ENCODE results near the gene STPG2. TPM values are rescaled to one million over a fixed set of nuclear protein-coding genes. Genes with fewer than 3 reads are reported as not detected.

Gene STPG2
- total RNA-seq, 1 donor from 2014 or later, result 0.99 TPM

GRCh38 chr4:97531351-97531750 lies 611.9 kb downstream of the STPG2 start:
- H3K36me3 ChIP-seq, result no peaks in the 10 kb centered on the region
- Mint-ChIP-seq H3K36me3 (no peaks in the 10 kb centered on the region), H3K27me3 (ENCODE audit: insufficient read depth, low read depth) (no peaks in the 10 kb centered on the region), H3K4me1 (no peaks in the 10 kb centered on the region), H3K4me3 (no peak overlapping the region), H3K9me3 (peaks cover 13% of the 10 kb centered on the region), H3K27ac (no peak overlapping the region)
- no peak for DNase-seq (ENCODE audit: low spot score)
- no peaks in the 10 kb centered on the region for H3F3A ChIP-seq (ENCODE audit: low read depth)
- TF ChIP-seq EZH2 (IDR thresholded peaks at IDR 0.05) (no peak), CTCF (IDR thresholded peaks at IDR 0.05) (no peak), EZH2phosphoT487 (IDR thresholded peaks at IDR 0.05) (no peak)
- no peak overlapping the region for H2AFZ ChIP-seq (replicated peaks)
- no peaks in the 10 kb centered on the region for H3K9me3 ChIP-seq (ENCODE audit: low read depth)
- H4K20me1 ChIP-seq (ENCODE audit: low read depth), result no peaks in the 10 kb centered on the region
- no peak overlapping the region for H3K9ac ChIP-seq
- no peaks in the 10 kb centered on the region for H3K27me3 ChIP-seq
- no peak overlapping the region for H3K27ac ChIP-seq
- H3K4me3 ChIP-seq, result no peak overlapping the region
- no peaks in the 10 kb centered on the region for H3K79me2 ChIP-seq (ENCODE audit: low read depth)
- no peak overlapping the region for H3K4me2 ChIP-seq
- H3K4me1 ChIP-seq, result peaks cover under 1% of the 10 kb centered on the region

- no peak overlapping the region for H3K4me3 ChIP-seq
- H3F3A ChIP-seq (ENCODE audit: low read depth), result no peaks in the 10 kb centered on the region
- no peak overlapping the region for H2AFZ ChIP-seq (replicated peaks)
- Mint-ChIP-seq H3K36me3 (no peaks in the 10 kb centered on the region), H3K27ac (peak overlapping the region; percentile 69), H3K4me3 (no peak overlapping the region), H3K4me1 (no peaks in the 10 kb centered on the region), H3K27me3 (ENCODE audit: insufficient read depth, low read depth) (no peaks in the 10 kb centered on the region), H3K9me3 (peaks cover 13% of the 10 kb centered on the region)
- no peak for DNase-seq (ENCODE audit: low spot score)
- no peak overlapping the region for H3K9ac ChIP-seq
- no peaks in the 10 kb centered on the region for H4K20me1 ChIP-seq (ENCODE audit: low read depth)
- no peaks in the 10 kb centered on the region for H3K27me3 ChIP-seq
- no peaks in the 10 kb centered on the region for H3K9me3 ChIP-seq (ENCODE audit: low read depth)
- H3K4me2 ChIP-seq, result no peak overlapping the region
- TF ChIP-seq CTCF (IDR thresholded peaks at IDR 0.05), result no peak
- TF ChIP-seq EZH2phosphoT487 (IDR thresholded peaks at IDR 0.05), result no peak
- no peak for TF ChIP-seq EZH2 (IDR thresholded peaks at IDR 0.05)
- no peaks in the 10 kb centered on the region for H3K79me2 ChIP-seq (ENCODE audit: low read depth)
- H3K27ac ChIP-seq, result no peak overlapping the region
- H3K4me1 ChIP-seq, result peaks cover 5% of the 10 kb centered on the region
- H3K36me3 ChIP-seq, result no peaks in the 10 kb centered on the region
Measured at GRCh38 chr4:97530676-97531075, 612.6 kb downstream of the STPG2 start.

GRCh38 chr4:97525236-97525635 lies 618.0 kb downstream of the STPG2 start:
- Histone ChIP-seq H3K9ac (no peak overlapping the region), H3K4me1 (peaks cover 14% of the 10 kb centered on the region), H3K27me3 (no peaks in the 10 kb centered on the region), H3K79me2 (ENCODE audit: low read depth) (no peaks in the 10 kb centered on the region), H3K4me3 (no peak overlapping the region), H3K4me2 (no peak overlapping the region), H3K9me3 (ENCODE audit: low read depth) (no peaks in the 10 kb centered on the region), H3F3A (ENCODE audit: low read depth) (no peaks in the 10 kb centered on the region), H3K36me3 (no peaks in the 10 kb centered on the region), H3K27ac (no peak overlapping the region), H4K20me1 (ENCODE audit: low read depth) (no peaks in the 10 kb centered on the region), H2AFZ (replicated peaks) (no peak overlapping the region)
- Mint-ChIP-seq H3K4me3 (no peak overlapping the region), H3K4me1 (no peaks in the 10 kb centered on the region), H3K36me3 (no peaks in the 10 kb centered on the region), H3K27me3 (ENCODE audit: insufficient read depth, low read depth) (no peaks in the 10 kb centered on the region), H3K27ac (no peak overlapping the region), H3K9me3 (peaks cover 13% of the 10 kb centered on the region)
- TF ChIP-seq EZH2phosphoT487 (IDR thresholded peaks at IDR 0.05) (no peak), CTCF (IDR thresholded peaks at IDR 0.05) (no peak), EZH2 (IDR thresholded peaks at IDR 0.05) (no peak)
- no peak for DNase-seq (ENCODE audit: low spot score)
